Mesodermal cell (in vitro differentiated cells): ENCODE results near the gene HTR4.

ENCODE experiments used
- H3K27ac ChIP-seq: 2 replicates; pipeline ENCODE4 v1.7.0; 2013; ENCODE audit warnings: mild to moderate bottlenecking, low read depth, low read length, moderate library complexity; ENCODE audit not compliant: severe bottlenecking
- H3K36me3 ChIP-seq: 2 replicates; pipeline ENCODE4 v1.7.1; 2013; ENCODE audit warnings: mild to moderate bottlenecking, low read length, moderate library complexity; ENCODE audit not compliant: control insufficient read depth, insufficient read depth
- H3K4me1 ChIP-seq: one replicate; pipeline ENCODE4 v1.7.1; 2013; ENCODE audit warnings: mild to moderate bottlenecking, low read length; ENCODE audit not compliant: insufficient read depth, control insufficient read depth, poor library complexity, severe bottlenecking
- H3K4me3 ChIP-seq: 2 replicates; pipeline ENCODE4 v1.7.0; 2013; ENCODE audit warnings: low read length, control low read depth, mild to moderate bottlenecking; ENCODE audit not compliant: insufficient read depth, poor library complexity, severe bottlenecking; ENCODE audit errors: extremely low read depth
- H3K9me3 ChIP-seq: 2 replicates; pipeline ENCODE4 v1.7.1; 2013; ENCODE audit warnings: mild to moderate bottlenecking, low read length, moderate library complexity; ENCODE audit not compliant: control insufficient read depth
- WGBS, 2 experiments: methylation state at CpG; one replicate each; pipeline ENCODE4 v1.1.5; 2013; ENCODE audit warnings: missing lambda C conversion rate in 2 of 2; ENCODE audit not compliant: insufficient coverage in 2 of 2; 5-methylcytosine and 5-hydroxymethylcytosine counted together

HTR4 gene

GRCh38 chr5:148607406-148607805 lies 46.9 kb downstream of the HTR4 start:
- Histone ChIP-seq H3K4me3 (no peak overlapping the region), H3K36me3 (no peaks in the 10 kb centered on the region), H3K4me1 (no peaks in the 10 kb centered on the region), H3K27ac (no peak overlapping the region), H3K9me3 (no peaks in the 10 kb centered on the region)

- Histone ChIP-seq H3K9me3 (no peaks in the 10 kb centered on the region), H3K4me1 (no peaks in the 10 kb centered on the region)
These were observed 48.0 kb downstream of the HTR4 start for GRCh38 chr5:148606296-148606695.

GRCh38 chr5:148599187-148599586 lies 55.1 kb downstream of the HTR4 start:
- 100% methylated on average over 1 of the region's 1 CpG; no CpG with 5 or more reads in 1 of the 2 experiments for WGBS, 2 experiments
- no peaks in the 10 kb centered on the region for H3K4me1 ChIP-seq
- H3K27ac ChIP-seq: no peak overlapping the region
- no peak overlapping the region for H3K4me3 ChIP-seq
- no peaks in the 10 kb centered on the region for H3K9me3 ChIP-seq
- H3K36me3 ChIP-seq: no peaks in the 10 kb centered on the region

More at GRCh38 chr5:148606296-148606695, 48.0 kb downstream of the HTR4 start:
- H3K4me3 ChIP-seq: no peak overlapping the region
- no peak overlapping the region for H3K27ac ChIP-seq
- H3K36me3 ChIP-seq: no peaks in the 10 kb centered on the region

- Histone ChIP-seq H3K4me3 (no peak overlapping the region), H3K27ac (no peak overlapping the region), H3K36me3 (no peaks in the 10 kb centered on the region), H3K9me3 (no peaks in the 10 kb centered on the region), H3K4me1 (no peaks in the 10 kb centered on the region)
- 96 to 100% methylated on average over 1 to 4 of the region's 5 CpGs for WGBS, 2 experiments
These were observed 58.6 kb downstream of the HTR4 start for GRCh38 chr5:148595697-148596096.

- Histone ChIP-seq H3K9me3 (no peaks in the 10 kb centered on the region), H3K4me3 (no peak overlapping the region)
- 28% methylated on average over 2 of the region's 2 CpGs; no CpG with 5 or more reads in 1 of the 2 experiments for WGBS, 2 experiments
These were observed 67.5 kb downstream of the HTR4 start for GRCh38 chr5:148586796-148587195.

GRCh38 chr5:148585988-148586387 lies 68.3 kb downstream of the HTR4 start:
- Histone ChIP-seq H3K9me3 (no peaks in the 10 kb centered on the region), H3K4me3 (no peak overlapping the region), H3K4me1 (no peaks in the 10 kb centered on the region), H3K27ac (no peak overlapping the region), H3K36me3 (no peaks in the 10 kb centered on the region)

More at GRCh38 chr5:148586796-148587195, 67.5 kb downstream of the HTR4 start:
- H3K36me3 ChIP-seq: no peaks in the 10 kb centered on the region
- no peaks in the 10 kb centered on the region for H3K4me1 ChIP-seq
- H3K27ac ChIP-seq: no peak overlapping the region

GRCh38 chr5:148584103-148584502 lies 70.2 kb downstream of the HTR4 start:
- H3K4me3 ChIP-seq: no peak overlapping the region
- H3K9me3 ChIP-seq: no peaks in the 10 kb centered on the region
- no peaks in the 10 kb centered on the region for H3K4me1 ChIP-seq
- no peak overlapping the region for H3K27ac ChIP-seq
- no peaks in the 10 kb centered on the region for H3K36me3 ChIP-seq

GRCh38 chr5:148583421-148583965 lies 70.8 kb downstream of the HTR4 start:
- Histone ChIP-seq H3K4me3 (no peak overlapping the region), H3K4me1 (no peaks in the 10 kb centered on the region), H3K36me3 (no peaks in the 10 kb centered on the region), H3K27ac (no peak overlapping the region), H3K9me3 (no peaks in the 10 kb centered on the region)
- WGBS, 2 experiments: 90 to 100% methylated on average over 1 to 2 of the region's 2 CpGs

GRCh38 chr5:148574167-148574566 lies 80.2 kb downstream of the HTR4 start:
- no peaks in the 10 kb centered on the region for H3K9me3 ChIP-seq
- H3K27ac ChIP-seq: no peak overlapping the region
- H3K36me3 ChIP-seq: no peaks in the 10 kb centered on the region
- H3K4me1 ChIP-seq: no peaks in the 10 kb centered on the region
- 86% methylated on average over 4 of the region's 4 CpGs; no CpG with 5 or more reads in 1 of the 2 experiments for WGBS, 2 experiments
- H3K4me3 ChIP-seq: no peak overlapping the region

GRCh38 chr5:148573374-148573773 lies 81.0 kb downstream of the HTR4 start:
- Histone ChIP-seq H3K27ac (no peak overlapping the region), H3K36me3 (no peaks in the 10 kb centered on the region), H3K4me1 (no peaks in the 10 kb centered on the region), H3K4me3 (no peak overlapping the region), H3K9me3 (no peaks in the 10 kb centered on the region)
- WGBS, 2 experiments: no CpG with 5 or more reads among the region's 1 CpG

- H3K27ac ChIP-seq: no peak overlapping the region
- no peaks in the 10 kb centered on the region for H3K4me1 ChIP-seq
- H3K36me3 ChIP-seq: no peaks in the 10 kb centered on the region
- no peak overlapping the region for H3K4me3 ChIP-seq
- no peaks in the 10 kb centered on the region for H3K9me3 ChIP-seq
These were observed 84.4 kb downstream of the HTR4 start for GRCh38 chr5:148569948-148570347.

- no peaks in the 10 kb centered on the region for H3K9me3 ChIP-seq
- no peak overlapping the region for H3K4me3 ChIP-seq
- H3K36me3 ChIP-seq: no peaks in the 10 kb centered on the region
- H3K27ac ChIP-seq: no peak overlapping the region
- 77 to 90% methylated on average over 1 of the region's 3 CpGs for WGBS, 2 experiments
- H3K4me1 ChIP-seq: no peaks in the 10 kb centered on the region
These were observed 89.2 kb downstream of the HTR4 start for GRCh38 chr5:148565148-148565547.
